ENCODE results near the gene MARK1.

MARK1 gene

GRCh38 chr1:220533504-220534109 is 5.7 kb downstream of the MARK1 start (continued):
- TF ChIP-seq ZNF580 (tag by site-specific recombination; IDR thresholded peaks at IDR 0.05): 0 out of 2 replicates have a peak, but pooled peaks have one; percentile 37
- no peak for TF ChIP-seq ZNF513 (tag by site-specific recombination; IDR thresholded peaks at IDR 0.05)
- peak; percentile 91; the same call in 1 of the 2 replicates for TF ChIP-seq TRIM28 (IDR thresholded peaks at IDR 0.05; ENCODE audit: borderline replicate concordance, low read length)

- POLR2A ChIA-PET: no interaction called here
- Histone ChIP-seq H3K4me1 (ENCODE audit: control insufficient read depth, insufficient read depth, low read length) (no peaks in the 10 kb centered on the region), H3K27ac (ENCODE audit: extremely low read depth, low read depth, low read length) (no peak overlapping the region), H3K9me3 (ENCODE audit: control insufficient read depth, insufficient read depth, low read depth, low read length) (no peaks in the 10 kb centered on the region), H3K4me3 (ENCODE audit: low read depth, low read length) (no peak overlapping the region), H3K36me3 (ENCODE audit: control insufficient read depth in 2 of 2, insufficient read depth in 1 of 2, low read length in 2 of 2) (no peaks in the 10 kb centered on the region)
- CTCF ChIA-PET: interaction anchor here (0.6 to 1.2 kb wide), 5 partner anchors 11 to 237 kb away, joined by 3 read pairs; no protein-coding TSS in a partner anchor
- TF ChIP-seq ZNF18 (tag by site-specific recombination; IDR thresholded peaks at IDR 0.05): peak; percentile 78
- TF ChIP-seq GLIS1 (tag by site-specific recombination; IDR thresholded peaks at IDR 0.05): no peak
Observed at GRCh38 chr1:220544901-220545303, 17.0 kb downstream of the MARK1 start.

- H3K4me1 ChIP-seq (ENCODE audit: control insufficient read depth, insufficient read depth, low read length): no peaks in the 10 kb centered on the region
- ChIA-PET CTCF (interaction anchor here (0.7 kb wide), 1 partner anchor 42 kb away, joined by 3 read pairs; no protein-coding TSS in a partner anchor), POLR2A (no interaction called here)
- TF ChIP-seq KLF9 (tag by site-specific recombination; IDR thresholded peaks at IDR 0.05; ENCODE audit: low read depth): no peak
- H3K36me3 ChIP-seq (ENCODE audit: control insufficient read depth in 2 of 2, insufficient read depth in 1 of 2, low read length in 2 of 2): no peaks in the 10 kb centered on the region
- no peaks in the 10 kb centered on the region for H3K9me3 ChIP-seq (ENCODE audit: control insufficient read depth, insufficient read depth, low read depth, low read length)
- no peak overlapping the region for H3K4me3 ChIP-seq (ENCODE audit: low read depth, low read length)
- no peak overlapping the region for H3K27ac ChIP-seq (ENCODE audit: extremely low read depth, low read depth, low read length)
Observed at GRCh38 chr1:220550811-220551399, 23.0 kb downstream of the MARK1 start.

GRCh38 chr1:220551718-220552117 is 23.8 kb downstream of the MARK1 start:
- Histone ChIP-seq H3K4me3 (ENCODE audit: low read depth, low read length) (no peak overlapping the region), H3K27ac (ENCODE audit: extremely low read depth, low read depth, low read length) (no peak overlapping the region), H3K36me3 (ENCODE audit: control insufficient read depth in 2 of 2, insufficient read depth in 1 of 2, low read length in 2 of 2) (no peaks in the 10 kb centered on the region), H3K4me1 (ENCODE audit: control insufficient read depth, insufficient read depth, low read length) (no peaks in the 10 kb centered on the region), H3K9me3 (ENCODE audit: control insufficient read depth, insufficient read depth, low read depth, low read length) (no peaks in the 10 kb centered on the region)
- ChIA-PET POLR2A (interaction anchor here (0.6 kb wide), 1 partner anchor 75 kb away, joined by 5 read pairs; no protein-coding TSS in a partner anchor), CTCF (interaction anchor here (0.6 to 0.7 kb wide), 2 partner anchors 37 to 271 kb away, joined by 3 read pairs; no protein-coding TSS in a partner anchor)
- no peak for TF ChIP-seq ZNF280C (tag by site-specific recombination; IDR thresholded peaks at IDR 0.05)
- no peak for TF ChIP-seq SCRT1 (tag by site-specific recombination; IDR thresholded peaks at IDR 0.05; ENCODE audit: borderline replicate concordance)
- TF ChIP-seq ZNF639 (tag by site-specific recombination; IDR thresholded peaks at IDR 0.05): no peak
- TF ChIP-seq FEZF1 (tag by site-specific recombination; IDR thresholded peaks at IDR 0.05): no peak
- no peak for TF ChIP-seq PRDM4 (tag by site-specific recombination; IDR thresholded peaks at IDR 0.05)
- no peak for TF ChIP-seq ZNF23 (tag by site-specific recombination; IDR thresholded peaks at IDR 0.05; ENCODE audit: borderline replicate concordance)
- no peak for TF ChIP-seq MYNN (tag by site-specific recombination; IDR thresholded peaks at IDR 0.05; ENCODE audit: borderline replicate concordance)
- TF ChIP-seq ZNF24 (tag by site-specific recombination; IDR thresholded peaks at IDR 0.05): no peak
- no peak for TF ChIP-seq KLF1 (tag by site-specific recombination; IDR thresholded peaks at IDR 0.05)
- no peak for TF ChIP-seq ZFP37 (tag by site-specific recombination; IDR thresholded peaks at IDR 0.05)
- no peak for TF ChIP-seq BCL11A (tag by site-specific recombination; IDR thresholded peaks at IDR 0.05; ENCODE audit: low read depth)

All from HEK293 (cell line).